ENCODE measurements around the gene PLCD3.
A peak's percentile ranks its signal among the peaks of the same experiment; 100 is the strongest.

Gene PLCD3

GRCh38 chr17:45170931-45171337 lies 38.6 kb upstream of the PLCD3 start:
- H3K4me3 ChIP-seq (ENCODE audit: low read depth, low read length): no peak overlapping the region
- TF ChIP-seq CTCF (IDR thresholded peaks at IDR 0.05; ENCODE audit: borderline replicate concordance, insufficient read depth, low read depth, low read length): no peak

- TF ChIP-seq CTCF (IDR thresholded peaks at IDR 0.05; ENCODE audit: borderline replicate concordance, insufficient read depth, low read depth, low read length): no peak
- no peak overlapping the region for H3K4me3 ChIP-seq (ENCODE audit: low read depth, low read length)
Observed at GRCh38 chr17:45170280-45170930, 38.1 kb upstream of the PLCD3 start.

GRCh38 chr17:45168991-45169752 lies 36.9 kb upstream of the PLCD3 start:
- TF ChIP-seq CTCF (IDR thresholded peaks at IDR 0.05; ENCODE audit: borderline replicate concordance, insufficient read depth, low read depth, low read length): no peak
- H3K4me3 ChIP-seq (ENCODE audit: low read depth, low read length): no peak overlapping the region

- no peak overlapping the region for H3K4me3 ChIP-seq (ENCODE audit: low read depth, low read length)
- no peak for TF ChIP-seq CTCF (IDR thresholded peaks at IDR 0.05; ENCODE audit: borderline replicate concordance, insufficient read depth, low read depth, low read length)
Observed at GRCh38 chr17:45164734-45165269, 32.5 kb upstream of the PLCD3 start.

GRCh38 chr17:45162025-45162687 lies 29.8 kb upstream of the PLCD3 start:
- H3K4me3 ChIP-seq (ENCODE audit: low read depth, low read length): peak overlapping the region; percentile 37
- TF ChIP-seq CTCF (IDR thresholded peaks at IDR 0.05; ENCODE audit: borderline replicate concordance, insufficient read depth, low read depth, low read length): no peak

- H3K4me3 ChIP-seq (ENCODE audit: low read depth, low read length): peak within 1 kb of the TSS; percentile 76
- no peak for TF ChIP-seq CTCF (IDR thresholded peaks at IDR 0.05; ENCODE audit: borderline replicate concordance, insufficient read depth, low read depth, low read length)
Observed at GRCh38 chr17:45161288-45162024, 29.1 kb upstream of the PLCD3 start, which contains the start of gene HEXIM2. Gene HEXIM2 (plus strand): TSS chr17:45161875. CDS start chr17:45162794, 919 bp downstream.

Measured in GM12875 (cell line).